GM12878 (cell line): ENCODE data around the gene MIAT. TPM values are rescaled to one million over a fixed set of nuclear protein-coding genes. Genes with fewer than 3 reads are reported as not detected.

Source experiments
- ATAC-seq: fragments of 200-7000 bp; cut with Tn5 transposase; 3 replicates; pipeline ENCODE4 v1.9.1; 2020; ENCODE audit warnings: mild to moderate bottlenecking, moderate library complexity
- BruUV-seq: library from RNA; stranded (reverse); fragments of 400-500 nt; replicated peaks from 2 replicates; lab custom pipeline; 2021; lab: Mats Ljungman, UMichigan
- CTCF ChIA-PET: fragments of 300-600 bp; sonication (Branson Sonifier 250); formaldehyde crosslinking; extraction: SDS; loops from one replicate; lab custom pipeline; 2021; ENCODE audit warnings: inconsistent platforms; lab: Yijun Ruan, JAX
- POLR2A ChIA-PET: fragments of 350-600 bp; formaldehyde crosslinking; extraction: SDS; loops from one replicate; lab custom pipeline; 2021; ENCODE audit warnings: inconsistent platforms; lab: Charles Lee
- RAD21 ChIA-PET: fragments of 300-600 bp; sonication (Branson Sonifier 250); formaldehyde crosslinking; loops from one replicate; lab custom pipeline; 2023; ENCODE audit warnings: antibody characterized with exemption; ENCODE audit not compliant: unreplicated experiment; lab: Charles Lee
- SMC1A ChIA-PET: fragments of 300-600 bp; sonication (Branson Sonifier 250); formaldehyde crosslinking; loops from one replicate; lab custom pipeline; 2023; ENCODE audit not compliant: unreplicated experiment, uncharacterized antibody; lab: Charles Lee
- DNase-seq: peaks from one replicate; pipeline ENCODE4 v3.0.0-alpha.2; 2011; ENCODE audit warnings: low read depth, low spot score
- FAIRE-seq: peaks from 3 replicates; lab custom pipeline; 2011; peaks lifted over from hg19 to GRCh38; lab: Jason Lieb, UNC
- H2AFZ ChIP-seq: 2 replicates; pipeline ENCODE4 v1.6.0; 2011; ENCODE audit warnings: low read depth, low read length, control low read depth; ENCODE audit not compliant: control insufficient read depth
- H3K27ac ChIP-seq: 2 replicates; pipeline ENCODE4 v1.5.1; 2011; ENCODE audit warnings: control low read depth; ENCODE audit not compliant: control insufficient read depth, insufficient read depth
- H3K27me3 ChIP-seq, 2 experiments: replicated peaks in 1 of 2; 2 replicates each; pipeline versions ENCODE4 v1.6.0 to v1.6.1; 2011; ENCODE audit warnings: low read length in 1 of 2; ENCODE audit not compliant: control insufficient read depth in 2 of 2, insufficient read depth in 2 of 2
- H3K36me3 ChIP-seq, 2 experiments: 2 replicates each; pipeline ENCODE4 v1.5.1; 2011; ENCODE audit warnings: low read length in 1 of 2; ENCODE audit not compliant: control insufficient read depth in 2 of 2, insufficient read depth in 2 of 2
- H3K4me1 ChIP-seq: 2 replicates; pipeline ENCODE4 v1.6.1; 2011; ENCODE audit warnings: mild to moderate bottlenecking, low read length, moderate library complexity, mixed read lengths; ENCODE audit not compliant: control insufficient read depth, insufficient read depth
- H3K4me2 ChIP-seq: 2 replicates; pipeline ENCODE4 v1.6.0; 2011; ENCODE audit warnings: control low read depth; ENCODE audit not compliant: control insufficient read depth, insufficient read depth
- H3K4me3 ChIP-seq: fragments of 200-600 bp; sonication (generic); 2 replicates; pipeline ENCODE4 v1.5.1; 2016
- H3K79me2 ChIP-seq: 2 replicates; pipeline ENCODE4 v1.6.0; 2011; ENCODE audit warnings: low read length; ENCODE audit not compliant: control insufficient read depth, insufficient read depth
- H3K9ac ChIP-seq: 2 replicates; pipeline ENCODE4 v1.8.0; 2011; ENCODE audit warnings: low read length, control low read depth, mixed read lengths; ENCODE audit not compliant: control insufficient read depth, insufficient read depth
- H3K9me3 ChIP-seq: replicated peaks from 3 replicates; pipeline ENCODE4 v1.5.1; 2011; ENCODE audit warnings: mild to moderate bottlenecking, low read length; ENCODE audit not compliant: control insufficient read depth, insufficient read depth
- H4K20me1 ChIP-seq: 2 replicates; pipeline ENCODE4 v1.6.0; 2011; ENCODE audit not compliant: control insufficient read depth, insufficient read depth
- CBX5 ChIP-seq: sonication (generic); IDR thresholded peaks from 2 replicates; pipeline ENCODE4 v1.6.1; 2016; ENCODE audit warnings: low read depth, moderate library complexity, mild to moderate bottlenecking, inconsistent platforms
- CTCF ChIP-seq, 3 experiments: IDR thresholded peaks in 2 of 3; conservative IDR thresholded peaks in 1 of 3; 2 replicates each; pipeline ENCODE4 v1.5.1; 2011; ENCODE audit warnings: low read depth in 3 of 3, low read length in 3 of 3, mild to moderate bottlenecking in 3 of 3, control low read depth in 2 of 3, moderate library complexity in 2 of 3, inconsistent platforms in 1 of 3, mixed read lengths in 1 of 3; ENCODE audit not compliant: control insufficient read depth in 2 of 3, insufficient read depth in 1 of 3; ENCODE audit errors: extremely low read depth in 1 of 3
- SIN3A ChIP-seq: IDR thresholded peaks from 2 replicates; pipeline ENCODE4 v1.6.1; 2012; ENCODE audit warnings: low read depth, low read length, improper control_type of control experiment
- ZBTB11 ChIP-seq: fragments of 450-650 bp; formaldehyde crosslinking; IDR thresholded peaks from 2 replicates; pipeline ENCODE4 v1.5.0; 2022; ENCODE audit warnings: mild to moderate bottlenecking, missing genetic modification characterization
- WGBS: methylation state at CpG from one replicate; pipeline ENCODE4 v1.1.6; 2016; ENCODE audit warnings: low lambda C conversion rate; ENCODE audit not compliant: insufficient replicate concordance, insufficient coverage; ENCODE audit errors: missing lambda C conversion rate; 5-methylcytosine and 5-hydroxymethylcytosine counted together
- in situ Hi-C: fragments of 300-500 bp; cut with MboI; formaldehyde crosslinking; loops from 9 replicates; pipeline ENCODE4 v1.14.3; 2018; ENCODE audit warnings: mixed read lengths
- intact Hi-C: fragments of 100-400 bp; cut with micrococcal nuclease; formaldehyde crosslinking; loops from one replicate; pipeline ENCODE4 v1.14.2; 2022; ENCODE audit not compliant: unreplicated experiment
- polyA plus RNA-seq, 11 experiments: library from polyadenylated mRNA; depleted of rRNA in 4 of 11; unstranded in 6 of 11; stranded (reverse) in 5 of 11; fragments of >200 nt; fragmentation: Nextera tagmentation in 4 of 11; fragmentation: Illumina TruSeq in 1 of 11; extraction: Ambion mirVana in 4 of 11; extraction: Trizol in 1 of 11; gene quantifications; 1 replicate in 1 of 11; 2 replicates in 10 of 11; pipeline versions ENCODE4 v1.2.1 to v1.2.3, GENCODE V29; 2011 to 2016; ENCODE audit warnings: inconsistent platforms in 2 of 11, missing spikeins in 2 of 11, low read depth in 1 of 11
- total RNA-seq, 4 experiments: library from RNA; depleted of rRNA in 3 of 4; stranded (reverse); fragments of >200 nt in 3 of 4; fragmentation: Illumina TruSeq in 1 of 4; extraction: Trizol in 1 of 4; gene quantifications; 2 replicates each; pipeline versions ENCODE4 v1.2.1 to v1.2.3, GENCODE V29; 2013 to 2021
- TF ChIP-seq, protein P1 (sequence below): fragments of 450-650 bp; formaldehyde crosslinking; IDR thresholded peaks from 2 replicates; pipeline ENCODE4 v1.4.0; 2022; ENCODE audit warnings: mild to moderate bottlenecking, moderate library complexity

MIAT gene
- total and polyA plus RNA-seq, 10 of the 15 experiments (the other 5 are each of a cell fraction or from before 2014, with no cell fraction given) = 0.39 to 13.7 (median 4.6) TPM

GRCh38 chr22:26667140-26667539 is 9.8 kb downstream of the MIAT start (continued):
- no peak for TF ChIP-seq CBX5

DNA sequence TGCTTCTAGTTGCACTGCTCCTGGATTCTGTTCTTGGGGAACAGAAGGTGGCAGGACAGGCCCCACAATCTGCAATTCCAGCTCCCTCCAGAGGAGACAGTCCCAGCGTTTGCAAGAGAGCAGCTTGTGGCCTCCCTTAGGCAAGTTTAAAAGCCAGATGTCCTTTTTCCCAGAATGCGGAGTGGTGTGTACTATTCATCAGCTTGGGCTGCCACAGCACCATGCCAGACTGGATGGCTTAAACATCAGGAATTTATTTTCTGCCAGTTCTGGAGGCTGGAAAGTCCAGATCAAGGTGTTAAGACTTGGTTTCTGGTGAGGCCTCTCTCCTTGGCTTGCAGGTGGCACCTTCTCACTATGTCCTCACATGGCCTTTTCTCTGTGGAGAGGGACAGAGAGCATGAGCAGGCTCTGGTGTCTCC is 11.7 kb downstream of the MIAT start:
- SMC1A ChIA-PET = interaction anchor here (0.5 kb wide), 1 partner anchor 1146 kb away, joined by 5 read pairs; no protein-coding TSS in a partner anchor
- H3K4me3 ChIP-seq = no peak overlapping the region
- no peak overlapping the region for H3K4me2 ChIP-seq
- no peaks in the 10 kb centered on the region for H3K9me3 ChIP-seq
- POLR2A ChIA-PET = no interaction called here
- 64% methylated on average over 2 of the region's 2 CpGs for WGBS
- no peaks in the 10 kb centered on the region for H3K36me3 ChIP-seq
- no peaks in the 10 kb centered on the region for H4K20me1 ChIP-seq
- no peaks in the 10 kb centered on the region for H3K27me3 ChIP-seq
- intact Hi-C loops (loop anchor here (5.0 kb wide), 1 partner anchor 167 kb away; no protein-coding TSS in a partner anchor), in situ Hi-C loops (no loop called here)
- DNase-seq (no peak), FAIRE-seq (no peak)
- H3K4me1 ChIP-seq = peaks cover 41% of the 10 kb centered on the region
- H3K79me2 ChIP-seq = peaks cover 9% of the 10 kb centered on the region
- H3K27ac ChIP-seq = peak overlapping the region; percentile 21; the same call in 1 of the 2 replicates
- RAD21 ChIA-PET = no interaction called here
- no TSS peak for BruUV-seq
- H2AFZ ChIP-seq = no peak overlapping the region
- CTCF ChIA-PET = no interaction called here
- no peak overlapping the region for H3K9ac ChIP-seq
- no peak for TF ChIP-seq ZBTB11
- TF ChIP-seq CTCF (IDR thresholded peaks at IDR 0.05 in 2 of 3, conservative IDR thresholded peaks at IDR 0.05 in 1 of 3; ENCODE audit: control insufficient read depth in 2 of 3, extremely low read depth in 1 of 3, insufficient read depth in 1 of 3, low read depth in 3 of 3, low read length in 3 of 3) = peak in 2 of 3 experiments; percentile 28 to 31; a peak in 2 of 6 replicates
- no peak for TF ChIP-seq SIN3A
- TF ChIP-seq, protein P1, sequence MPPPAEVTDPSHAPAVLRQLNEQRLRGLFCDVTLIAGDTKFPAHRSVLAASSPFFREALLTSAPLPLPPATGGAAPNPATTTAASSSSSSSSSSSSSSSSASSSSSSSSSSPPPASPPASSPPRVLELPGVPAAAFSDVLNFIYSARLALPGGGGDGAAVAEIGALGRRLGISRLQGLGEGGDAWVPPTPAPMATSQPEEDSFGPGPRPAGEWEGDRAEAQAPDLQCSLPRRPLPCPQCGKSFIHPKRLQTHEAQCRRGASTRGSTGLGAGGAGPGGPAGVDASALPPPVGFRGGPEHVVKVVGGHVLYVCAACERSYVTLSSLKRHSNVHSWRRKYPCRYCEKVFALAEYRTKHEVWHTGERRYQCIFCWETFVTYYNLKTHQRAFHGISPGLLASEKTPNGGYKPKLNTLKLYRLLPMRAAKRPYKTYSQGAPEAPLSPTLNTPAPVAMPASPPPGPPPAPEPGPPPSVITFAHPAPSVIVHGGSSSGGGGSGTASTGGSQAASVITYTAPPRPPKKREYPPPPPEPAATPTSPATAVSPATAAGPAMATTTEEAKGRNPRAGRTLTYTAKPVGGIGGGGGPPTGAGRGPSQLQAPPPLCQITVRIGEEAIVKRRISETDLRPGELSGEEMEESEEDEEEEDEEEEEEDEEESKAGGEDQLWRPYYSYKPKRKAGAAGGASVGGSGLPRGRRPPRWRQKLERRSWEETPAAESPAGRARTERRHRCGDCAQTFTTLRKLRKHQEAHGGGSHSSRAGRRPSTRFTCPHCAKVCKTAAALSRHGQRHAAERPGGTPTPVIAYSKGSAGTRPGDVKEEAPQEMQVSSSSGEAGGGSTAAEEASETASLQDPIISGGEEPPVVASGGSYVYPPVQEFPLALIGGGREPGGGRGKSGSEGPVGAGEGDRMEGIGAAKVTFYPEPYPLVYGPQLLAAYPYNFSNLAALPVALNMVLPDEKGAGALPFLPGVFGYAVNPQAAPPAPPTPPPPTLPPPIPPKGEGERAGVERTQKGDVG (CRISPR knock-in tag) = no peak
- TF ChIP-seq, all 136 proteins: peak for 1
- ATAC-seq = no peak
